ENCODE results near the gene CCDC89.

CCDC89 gene

DNA sequence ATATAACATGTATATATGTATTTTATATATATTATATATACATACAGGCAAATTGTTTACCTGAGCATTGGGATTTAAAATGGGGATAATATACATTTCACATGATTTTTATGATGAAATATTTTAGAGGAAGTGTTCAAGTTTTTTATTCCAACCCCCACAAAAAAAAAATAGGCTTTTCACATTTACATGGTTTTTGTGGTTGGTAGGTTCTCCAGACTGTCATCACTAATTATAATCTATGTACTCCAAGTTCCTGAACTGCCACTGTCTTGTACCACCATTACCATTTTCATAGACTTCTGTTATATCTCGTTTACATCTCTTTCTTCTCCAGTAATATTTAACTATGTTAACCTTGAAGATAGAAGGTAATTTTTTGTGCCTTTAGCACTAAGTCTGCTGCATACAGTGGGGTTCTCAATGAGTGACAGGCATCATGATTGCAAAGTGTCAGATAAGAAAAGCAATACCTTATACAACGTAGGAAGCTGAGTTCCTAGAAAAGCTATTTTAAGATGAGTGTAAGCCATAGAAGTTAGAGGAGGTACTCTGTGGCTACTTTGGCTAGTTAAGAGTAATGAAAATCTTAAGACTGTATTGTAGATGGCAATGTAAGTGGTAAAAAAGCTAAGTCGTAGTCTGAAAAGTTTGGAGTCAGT, 33.1 kb downstream of the CCDC89 start:
- no peak for DNase-seq
- no peak for TF ChIP-seq POLR2A (IDR thresholded peaks at IDR 0.05; ENCODE audit: low read length)
- TF ChIP-seq GATA1 (IDR thresholded peaks at IDR 0.05; ENCODE audit: low read depth, low read length): no peak

GRCh38 chr11:85651118-85651517, 34.9 kb downstream of the CCDC89 start:
- no peak for TF ChIP-seq GATA1 (IDR thresholded peaks at IDR 0.05; ENCODE audit: low read depth, low read length)
- no peak for TF ChIP-seq POLR2A (IDR thresholded peaks at IDR 0.05; ENCODE audit: low read length)
- DNase-seq: no peak

DNA sequence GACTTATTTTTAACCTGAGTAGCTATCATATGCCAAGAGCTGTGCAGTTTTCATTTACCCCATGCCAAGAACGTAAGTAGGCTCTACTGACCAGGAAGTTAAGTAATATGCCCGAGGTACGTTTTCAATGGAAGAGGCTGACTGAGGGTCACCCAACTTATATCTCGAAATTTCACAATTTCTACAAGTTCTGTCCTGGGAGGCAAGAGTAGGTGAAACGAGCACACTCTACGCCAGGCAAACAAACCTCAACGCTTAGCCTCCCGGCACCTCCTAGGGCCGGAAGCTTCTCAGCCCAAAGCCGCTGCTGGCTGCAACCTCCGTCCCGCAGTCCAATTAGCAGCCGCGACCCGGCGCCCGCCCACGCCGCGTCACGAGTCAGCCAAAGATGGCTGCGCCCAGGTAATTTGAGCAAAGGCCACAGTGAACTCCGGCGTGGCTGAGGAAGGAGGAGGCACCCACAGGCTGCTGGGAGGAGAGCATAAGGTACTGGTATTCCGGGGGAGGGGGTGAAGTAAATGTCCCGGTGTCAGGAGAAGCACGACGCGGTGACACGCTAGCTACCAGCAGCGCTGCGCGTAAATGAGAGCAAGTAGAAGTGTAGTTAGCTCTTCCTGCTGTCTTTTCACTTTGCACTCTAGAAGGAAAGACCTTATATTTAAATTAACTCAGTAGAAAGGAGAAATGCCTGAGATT, 38.2 kb downstream of the CCDC89 start, which contains the start of gene TMEM126A:
TMEM126A (plus strand) TSS at position 364 of the 696 bp plus-strand sequence. CDS start 2,289 bp downstream, outside the sequence.
- TF ChIP-seq POLR2A (IDR thresholded peaks at IDR 0.05; ENCODE audit: low read length) (peak; percentile 97), GATA1 (IDR thresholded peaks at IDR 0.05; ENCODE audit: low read depth, low read length) (no peak)
- DNase-seq: peak; percentile 89 to 92

DNA sequence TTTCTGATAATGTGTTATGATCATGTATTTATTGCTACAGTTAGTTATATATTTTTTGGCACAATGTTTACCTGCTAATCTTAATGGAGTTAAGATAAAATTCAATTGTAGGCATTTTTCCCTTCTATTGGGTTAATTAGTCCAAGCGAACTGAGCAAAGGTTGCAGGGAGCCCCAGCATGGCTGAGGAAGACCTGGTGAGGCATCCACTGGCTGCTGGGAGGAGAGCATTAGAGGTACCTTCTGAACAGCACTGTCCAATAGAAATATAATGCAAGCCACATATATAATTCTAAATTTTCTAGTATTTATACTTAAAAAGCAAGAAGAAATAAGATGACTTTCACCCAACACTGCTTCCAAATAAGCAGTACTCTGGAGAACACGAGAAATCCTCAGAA, 38.9 kb downstream of the CCDC89 start:
- no peak for DNase-seq
- no peak for TF ChIP-seq GATA1 (IDR thresholded peaks at IDR 0.05; ENCODE audit: low read depth, low read length)
- no peak for TF ChIP-seq POLR2A (IDR thresholded peaks at IDR 0.05; ENCODE audit: low read length)

- DNase-seq: peak; percentile 11 to 12
- no peak for TF ChIP-seq GATA1 (IDR thresholded peaks at IDR 0.05; ENCODE audit: low read depth, low read length)
- no peak for TF ChIP-seq POLR2A (IDR thresholded peaks at IDR 0.05; ENCODE audit: low read length)
Measured at GRCh38 chr11:85643191-85643614, 42.8 kb downstream of the CCDC89 start.

- DNase-seq: no peak
- no peak for TF ChIP-seq GATA1 (IDR thresholded peaks at IDR 0.05; ENCODE audit: low read depth, low read length)
- no peak for TF ChIP-seq POLR2A (IDR thresholded peaks at IDR 0.05; ENCODE audit: low read length)
Measured at GRCh38 chr11:85634747-85635146, 51.2 kb downstream of the CCDC89 start.

Measured in erythroblast (primary cell).